AG09319 (cell line): ENCODE data around the gene PPIL4.

ENCODE experiments used
- DNase-seq: peaks from one replicate; pipeline ENCODE4 v3.0.0-alpha.2; 2010; ENCODE audit warnings: low read depth; ENCODE audit errors: extremely low read depth
- TF ChIP-seq, protein P1 (sequence below): IDR thresholded peaks from 2 replicates; pipeline ENCODE4 v1.5.1; 2011; ENCODE audit warnings: low read depth, mild to moderate bottlenecking, inconsistent platforms, low read length, moderate library complexity

Gene PPIL4

GRCh38 chr6:149560736-149561135 is 14.9 kb upstream of the PPIL4 start:
- TF ChIP-seq, protein P1, sequence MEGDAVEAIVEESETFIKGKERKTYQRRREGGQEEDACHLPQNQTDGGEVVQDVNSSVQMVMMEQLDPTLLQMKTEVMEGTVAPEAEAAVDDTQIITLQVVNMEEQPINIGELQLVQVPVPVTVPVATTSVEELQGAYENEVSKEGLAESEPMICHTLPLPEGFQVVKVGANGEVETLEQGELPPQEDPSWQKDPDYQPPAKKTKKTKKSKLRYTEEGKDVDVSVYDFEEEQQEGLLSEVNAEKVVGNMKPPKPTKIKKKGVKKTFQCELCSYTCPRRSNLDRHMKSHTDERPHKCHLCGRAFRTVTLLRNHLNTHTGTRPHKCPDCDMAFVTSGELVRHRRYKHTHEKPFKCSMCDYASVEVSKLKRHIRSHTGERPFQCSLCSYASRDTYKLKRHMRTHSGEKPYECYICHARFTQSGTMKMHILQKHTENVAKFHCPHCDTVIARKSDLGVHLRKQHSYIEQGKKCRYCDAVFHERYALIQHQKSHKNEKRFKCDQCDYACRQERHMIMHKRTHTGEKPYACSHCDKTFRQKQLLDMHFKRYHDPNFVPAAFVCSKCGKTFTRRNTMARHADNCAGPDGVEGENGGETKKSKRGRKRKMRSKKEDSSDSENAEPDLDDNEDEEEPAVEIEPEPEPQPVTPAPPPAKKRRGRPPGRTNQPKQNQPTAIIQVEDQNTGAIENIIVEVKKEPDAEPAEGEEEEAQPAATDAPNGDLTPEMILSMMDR: peak; percentile 33
- no peak for DNase-seq

- no peak for DNase-seq
- TF ChIP-seq, protein P1: no peak
Measured at GRCh38 chr6:149559389-149559788, 13.5 kb upstream of the PPIL4 start.

- no peak for DNase-seq
- TF ChIP-seq, protein P1: no peak
Measured at GRCh38 chr6:149558029-149558428, 12.2 kb upstream of the PPIL4 start.

DNA sequence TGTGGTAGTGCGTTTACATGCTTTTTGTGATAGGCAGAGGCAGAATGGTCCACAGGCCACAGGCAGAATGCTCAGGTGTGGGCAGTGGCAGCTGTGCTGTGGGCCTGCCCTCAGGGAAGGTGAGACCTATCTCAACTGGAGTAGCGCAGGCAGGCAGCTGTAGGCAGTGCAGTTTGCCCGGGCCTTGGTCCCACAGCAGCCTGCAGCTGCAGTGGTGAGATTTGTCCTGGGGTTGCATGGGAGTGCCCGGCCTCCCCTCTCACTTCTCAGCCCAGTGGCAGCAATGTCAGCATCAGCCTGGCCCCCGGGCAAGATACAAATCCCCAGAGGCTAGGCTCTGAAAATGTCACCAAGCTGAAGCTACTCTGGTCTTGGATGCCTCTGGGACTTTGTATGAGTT is 6.1 kb upstream of the PPIL4 start:
- TF ChIP-seq, protein P1: no peak
- no peak for DNase-seq

- TF ChIP-seq, protein P1: no peak; the same call in 1 of the 2 replicates
- no peak for DNase-seq
Measured at GRCh38 chr6:149545258-149545753, 537 bp downstream of the PPIL4 start.

DNA sequence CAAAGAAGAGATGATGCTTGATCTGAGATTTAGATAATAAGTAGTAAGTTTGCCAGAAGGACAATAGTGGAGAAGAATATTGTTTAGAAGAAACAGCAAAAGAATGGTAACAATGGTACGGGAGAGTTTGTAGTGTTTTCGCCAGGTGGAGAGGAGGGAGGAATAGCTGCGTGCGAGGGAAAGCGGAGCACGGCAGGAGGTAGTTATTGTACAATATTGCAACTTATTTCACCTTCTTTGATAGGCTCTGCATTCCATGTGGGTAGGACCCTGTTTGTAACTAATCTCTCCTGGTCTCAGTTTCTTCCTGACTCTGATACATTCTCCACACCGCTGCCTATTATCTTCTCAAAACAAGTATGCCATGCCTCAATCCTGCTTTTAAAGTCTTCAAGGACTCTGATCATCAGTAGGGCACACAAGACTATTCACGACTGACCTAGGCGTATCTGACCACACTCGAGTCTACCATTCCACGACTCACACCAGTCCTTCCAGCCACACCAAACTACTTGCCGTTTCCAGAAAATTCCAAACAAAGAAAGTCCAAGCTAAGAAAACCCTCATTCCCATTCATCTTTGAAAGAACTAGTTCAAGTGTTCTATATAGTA is 1.1 kb downstream of the PPIL4 start:
- no peak for DNase-seq
- TF ChIP-seq, protein P1: no peak

- TF ChIP-seq, protein P1: no peak
- DNase-seq: no peak
Measured at GRCh38 chr6:149541139-149541538, 4.7 kb downstream of the PPIL4 start.
